Common myeloid progenitor, CD34-positive (primary cell): Measurements from ENCODE around the gene NCBP3.

ENCODE experiments used
- CTCF ChIA-PET: fragments of 350-600 bp; sonication (Branson Sonifier 250); formaldehyde crosslinking; loops from one replicate; lab custom pipeline; 2021; ENCODE audit warnings: antibody characterized with exemption; lab: Charles Lee
- POLR2A ChIA-PET: fragments of 350-600 bp; sonication (Branson Sonifier 250); formaldehyde crosslinking; loops from one replicate; lab custom pipeline; 2021; ENCODE audit warnings: antibody characterized with exemption; lab: Charles Lee
- DNase-seq, 3 donors: peaks; one replicate each; pipeline versions ENCODE4 v3.0.0 to v3.0.0-alpha.2; 2013
- H3K27ac ChIP-seq, 2 experiments: 1 replicate in 1 of 2; 2 replicates in 1 of 2; pipeline ENCODE4 v1.7.0; 2013; ENCODE audit warnings: inconsistent platforms in 2 of 2, low read length in 2 of 2, mild to moderate bottlenecking in 2 of 2, low read depth in 1 of 2, moderate library complexity in 1 of 2; ENCODE audit not compliant: severe bottlenecking in 2 of 2, insufficient read depth in 1 of 2, poor library complexity in 1 of 2
- H3K27me3 ChIP-seq, 5 experiments: replicated peaks in 2 of 5; 1 replicate in 3 of 5; 2 replicates in 2 of 5; pipeline versions ENCODE4 v1.6.1 to v1.7.0; 2013; ENCODE audit warnings: low read length in 4 of 5, mild to moderate bottlenecking in 2 of 5, moderate library complexity in 2 of 5, inconsistent platforms in 1 of 5; ENCODE audit not compliant: insufficient read depth in 5 of 5, control insufficient read depth in 4 of 5
- H3K36me3 ChIP-seq, 4 experiments: 1 replicate in 2 of 4; 2 replicates in 2 of 4; pipeline versions ENCODE4 v1.6.1 to v1.7.0; 2013; ENCODE audit warnings: low read length in 3 of 4, control low read depth in 1 of 4, mild to moderate bottlenecking in 1 of 4; ENCODE audit not compliant: control insufficient read depth in 4 of 4, insufficient read depth in 4 of 4
- H3K4me1 ChIP-seq, 4 experiments: 1 replicate in 3 of 4; 2 replicates in 1 of 4; pipeline versions ENCODE4 v1.6.1 to v1.7.1; 2013; ENCODE audit warnings: low read length in 3 of 4, mild to moderate bottlenecking in 3 of 4, control low read depth in 1 of 4, inconsistent platforms in 1 of 4, moderate library complexity in 1 of 4; ENCODE audit not compliant: control insufficient read depth in 4 of 4, insufficient read depth in 4 of 4; ENCODE audit errors: control extremely low read depth in 1 of 4
- H3K4me3 ChIP-seq, 7 experiments: 1 replicate in 4 of 7; 2 replicates in 3 of 7; pipeline versions ENCODE4 v1.5.1 to v1.7.0; 2013; ENCODE audit warnings: mild to moderate bottlenecking in 7 of 7, low read length in 6 of 7, moderate library complexity in 6 of 7, inconsistent platforms in 2 of 7, low read depth in 2 of 7, control low read depth in 1 of 7; ENCODE audit not compliant: insufficient read depth in 4 of 7, control insufficient read depth in 1 of 7; ENCODE audit errors: extremely low read depth in 1 of 7
- H3K9me3 ChIP-seq, 5 experiments: 1 replicate in 4 of 5; 2 replicates in 1 of 5; pipeline versions ENCODE4 v1.6.1 to v1.7.1; 2013; ENCODE audit warnings: low read length in 4 of 5, mild to moderate bottlenecking in 2 of 5, inconsistent platforms in 1 of 5, low read depth in 1 of 5, moderate library complexity in 1 of 5; ENCODE audit not compliant: control insufficient read depth in 4 of 5, insufficient read depth in 2 of 5; ENCODE audit errors: control extremely low read depth in 1 of 5
- WGBS: methylation state at CpG from one replicate; pipeline ENCODE4 v1.1.5; 2013; ENCODE audit not compliant: insufficient coverage; 5-methylcytosine and 5-hydroxymethylcytosine counted together

NCBP3 gene

DNA sequence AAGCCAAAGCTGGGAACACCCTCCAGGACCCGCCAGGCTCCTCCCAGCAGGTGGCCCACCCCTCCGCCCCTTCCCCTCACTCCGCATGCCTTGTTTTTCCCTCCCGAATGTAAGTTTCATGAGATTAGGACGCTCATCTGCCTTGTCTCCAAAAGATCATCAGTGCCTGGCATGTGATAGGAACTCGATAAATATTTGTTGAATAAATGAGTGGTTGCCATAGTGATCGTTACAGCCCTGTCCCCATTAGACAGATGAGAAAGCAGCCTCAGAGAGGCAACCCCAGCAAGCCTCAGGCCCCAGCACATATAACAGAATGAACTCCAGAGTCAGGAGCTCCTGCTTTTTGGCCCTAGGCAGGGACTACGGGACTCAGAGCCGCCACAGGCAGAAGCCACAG is 41.8 kb upstream of the NCBP3 start:
- Histone ChIP-seq H3K4me3 (no peak overlapping the region), H3K27me3 (no peaks in the 10 kb centered on the region), H3K9me3 (no peaks in the 10 kb centered on the region), H3K4me1 (peaks cover 0 to 27% (median 27%) of the 10 kb centered on the region in 4 experiments), H3K36me3 (peaks cover 0 to 5% (median 2%) of the 10 kb centered on the region in 4 experiments), H3K27ac (no peak overlapping the region)
- 93% methylated on average over 4 of the region's 9 CpGs for WGBS
- CTCF ChIA-PET, result no interaction called here
- no peak for DNase-seq
- POLR2A ChIA-PET, result no interaction called here

DNA sequence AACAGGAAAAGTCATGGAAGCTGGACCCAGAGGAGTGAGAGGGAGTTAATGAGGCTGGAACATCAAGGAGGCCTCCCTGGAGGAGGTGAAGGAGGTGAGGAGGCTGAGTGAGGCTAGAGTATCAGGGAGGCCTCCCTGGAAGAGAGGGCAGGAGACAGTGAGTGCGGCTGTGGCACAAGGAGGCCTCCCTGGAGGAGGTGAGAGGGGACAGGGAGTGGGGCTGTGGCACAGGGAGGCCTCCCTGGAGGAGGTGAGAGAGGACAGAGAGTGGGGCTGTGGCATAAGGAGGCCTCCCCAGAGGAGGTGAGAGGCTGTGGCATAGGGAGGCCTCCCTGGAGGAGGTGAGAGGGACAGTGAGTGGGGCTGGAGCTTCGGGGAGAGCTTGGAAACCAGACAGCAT is 41.3 kb upstream of the NCBP3 start:
- H3K4me1 ChIP-seq, result peaks cover 0 to 24% (median 23%) of the 10 kb centered on the region in 4 experiments
- POLR2A ChIA-PET, result no interaction called here
- WGBS, result 90% methylated on average over 2 of the region's 2 CpGs
- no peak overlapping the region for H3K4me3 ChIP-seq
- DNase-seq, result no peak
- CTCF ChIA-PET, result interaction anchor here (0.6 kb wide), 1 partner anchor 1560 kb away, joined by 3 read pairs; no protein-coding TSS in a partner anchor
- no peaks in the 10 kb centered on the region for H3K27me3 ChIP-seq
- no peak overlapping the region for H3K27ac ChIP-seq
- H3K9me3 ChIP-seq, result no peaks in the 10 kb centered on the region
- H3K36me3 ChIP-seq, result peaks cover 0 to 5% (median 2%) of the 10 kb centered on the region in 4 experiments

DNA sequence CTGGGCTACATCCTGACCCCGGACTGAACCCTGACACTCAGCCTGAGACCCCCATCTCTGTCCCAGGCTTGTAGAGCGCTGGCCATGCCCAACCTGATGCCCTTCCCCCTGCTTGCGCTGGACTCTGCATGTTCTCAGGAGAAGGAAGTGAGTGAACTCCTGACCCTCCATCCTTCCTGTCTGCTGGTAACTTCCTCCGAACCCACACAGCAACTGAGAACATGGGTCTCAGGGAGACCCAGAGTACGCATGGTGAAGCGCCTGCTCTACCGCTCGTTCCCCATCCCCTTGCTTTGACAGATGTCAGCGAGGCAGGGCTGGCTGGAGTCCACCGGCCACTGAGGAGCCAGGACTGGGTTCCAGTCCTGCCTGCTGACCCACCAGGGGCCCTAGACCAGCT is 40.7 kb upstream of the NCBP3 start:
- no peak overlapping the region for H3K27ac ChIP-seq
- ChIA-PET POLR2A (no interaction called here), CTCF (interaction anchor here (0.6 kb wide), 2 partner anchors 195 to 1560 kb away, joined by 3 read pairs; no protein-coding TSS in a partner anchor)
- peaks cover 0 to 8% (median 3%) of the 10 kb centered on the region in 4 experiments for H3K36me3 ChIP-seq
- 19% methylated on average over 10 of the region's 10 CpGs for WGBS
- H3K4me1 ChIP-seq, result peaks cover 0 to 18% (median 17%) of the 10 kb centered on the region in 4 experiments
- H3K4me3 ChIP-seq, result peak overlapping the region in 2 of 7 experiments; percentile 5 to 34
- no peaks in the 10 kb centered on the region for H3K27me3 ChIP-seq
- no peak for DNase-seq
- H3K9me3 ChIP-seq, result no peaks in the 10 kb centered on the region

DNA sequence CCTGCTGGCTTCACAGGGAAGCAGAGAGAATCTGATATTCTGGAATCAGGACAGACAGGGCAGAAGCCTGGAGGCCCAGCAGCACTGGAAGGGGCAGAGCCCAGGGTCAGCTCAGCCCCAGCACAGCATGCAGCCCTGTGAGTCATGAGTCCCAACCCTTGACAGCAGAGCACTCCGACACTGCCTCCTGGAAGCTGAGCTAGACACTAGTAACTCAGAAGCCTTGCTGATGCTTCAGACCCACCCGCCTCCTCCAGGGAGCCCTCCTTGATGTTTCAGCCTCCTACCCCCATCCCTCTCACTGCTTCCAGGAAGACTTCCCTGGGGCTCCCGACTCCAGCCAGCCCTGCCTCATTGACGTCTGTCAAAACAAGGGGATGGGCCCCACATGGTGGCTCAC is 39.9 kb upstream of the NCBP3 start:
- Histone ChIP-seq H3K4me3 (no peak overlapping the region), H3K36me3 (peaks cover 0 to 8% (median 3%) of the 10 kb centered on the region in 4 experiments), H3K9me3 (no peaks in the 10 kb centered on the region), H3K4me1 (peaks cover 0 to 13% (median 12%) of the 10 kb centered on the region in 4 experiments), H3K27ac (no peak overlapping the region), H3K27me3 (no peaks in the 10 kb centered on the region)
- DNase-seq, result no peak
- ChIA-PET CTCF (interaction anchor here (1.5 kb wide), 1 partner anchor 28 kb away, joined by 3 read pairs; no protein-coding TSS in a partner anchor), POLR2A (no interaction called here)
- WGBS, result 88% methylated on average over 3 of the region's 4 CpGs

DNA sequence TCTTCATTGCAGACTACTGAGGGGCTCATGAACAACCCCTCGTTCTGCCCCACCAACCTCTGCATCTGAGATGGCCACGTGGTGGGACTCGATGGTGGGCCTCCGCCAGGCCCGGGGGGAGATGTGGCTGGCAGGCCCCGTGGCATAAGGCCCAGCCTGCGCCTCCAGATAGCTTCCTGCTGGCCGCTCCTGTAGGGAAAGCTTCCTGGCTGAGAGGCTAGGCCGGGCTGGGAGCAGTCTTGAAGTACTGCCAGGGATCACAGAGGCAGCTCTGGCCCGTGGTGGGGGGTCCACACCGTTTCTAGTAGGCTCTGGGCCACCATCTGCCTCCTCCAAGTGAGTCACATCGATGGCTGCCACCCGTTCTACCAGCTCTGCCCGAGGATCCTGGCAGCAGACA is 39.2 kb upstream of the NCBP3 start:
- no peak overlapping the region for H3K4me3 ChIP-seq
- no peaks in the 10 kb centered on the region for H3K9me3 ChIP-seq
- no peak overlapping the region for H3K27ac ChIP-seq
- DNase-seq, result no peak
- ChIA-PET CTCF (interaction anchor here (0.9 to 1.6 kb wide), 4 partner anchors 20 to 42 kb away, joined by 3 to 6 read pairs (median 4); no protein-coding TSS in a partner anchor), POLR2A (no interaction called here)
- peaks cover 0 to 13% (median 12%) of the 10 kb centered on the region in 4 experiments for H3K4me1 ChIP-seq
- 95% methylated on average over 14 of the region's 14 CpGs for WGBS
- peaks cover 0 to 8% (median 3%) of the 10 kb centered on the region in 4 experiments for H3K36me3 ChIP-seq
- no peaks in the 10 kb centered on the region for H3K27me3 ChIP-seq

DNA sequence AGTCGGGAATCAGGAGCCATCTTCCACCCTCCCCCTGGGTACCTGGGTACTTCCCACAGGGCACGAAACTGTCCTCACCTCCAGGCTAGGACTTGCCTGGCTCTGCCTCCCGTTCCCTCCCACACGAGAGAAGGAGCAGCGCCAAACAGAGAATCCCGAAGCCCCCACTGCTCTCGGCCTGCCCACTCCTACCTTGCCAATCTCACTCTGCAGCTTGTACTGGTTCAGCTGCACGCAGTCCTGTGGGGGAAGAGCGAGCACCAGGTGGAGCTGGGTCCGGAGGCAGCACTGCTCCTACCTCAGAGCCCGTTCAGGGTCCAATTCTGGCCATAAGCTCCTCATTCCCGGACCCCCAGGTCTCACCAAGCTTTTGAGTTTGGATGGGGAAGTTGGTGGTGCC is 38.1 kb upstream of the NCBP3 start:
- CTCF ChIA-PET, result interaction anchor here (0.5 to 1.6 kb wide), 6 partner anchors 11 to 128 kb away, joined by 3 to 6 read pairs (median 4); partner anchors contain the start of gene P2RX1

DNA sequence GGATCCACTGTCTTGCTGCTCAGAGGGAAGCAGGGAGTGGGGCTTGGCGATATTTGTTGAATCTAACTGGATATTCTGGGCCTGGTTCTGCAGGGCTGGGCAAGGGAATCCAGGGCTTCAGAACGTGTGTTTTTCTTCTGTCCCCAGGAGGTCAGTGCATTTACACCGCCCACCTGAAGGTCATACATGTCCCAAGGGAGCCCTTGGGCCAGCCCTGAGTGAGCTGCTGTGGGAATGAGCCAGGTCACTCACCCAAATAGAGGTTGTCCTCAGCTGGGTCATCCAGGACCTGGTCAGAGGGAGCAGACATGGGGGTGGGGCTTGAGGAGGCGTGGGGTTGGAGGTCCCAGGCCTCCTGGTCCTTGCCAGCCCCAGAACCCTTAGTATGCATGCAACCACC is 36.2 kb upstream of the NCBP3 start:
- DNase-seq, result no peak
- CTCF ChIA-PET, result no interaction called here
- Histone ChIP-seq H3K27ac (no peak overlapping the region), H3K36me3 (peaks cover 0 to 8% (median 3%) of the 10 kb centered on the region in 4 experiments), H3K27me3 (no peaks in the 10 kb centered on the region), H3K9me3 (no peaks in the 10 kb centered on the region), H3K4me3 (no peak overlapping the region), H3K4me1 (peaks cover 0 to 10% (median 9%) of the 10 kb centered on the region in 4 experiments)
- POLR2A ChIA-PET, result no interaction called here
- 97% methylated on average over 3 of the region's 4 CpGs for WGBS

More for the DNA sequence above, 38.1 kb upstream of the NCBP3 start:
- no peaks in the 10 kb centered on the region for H3K9me3 ChIP-seq
- POLR2A ChIA-PET, result no interaction called here
- 93% methylated on average over 12 of the region's 12 CpGs for WGBS
- no peak overlapping the region for H3K4me3 ChIP-seq
- no peak for DNase-seq
- H3K36me3 ChIP-seq, result peaks cover 0 to 8% (median 3%) of the 10 kb centered on the region in 4 experiments
- no peaks in the 10 kb centered on the region for H3K27me3 ChIP-seq
- no peak overlapping the region for H3K27ac ChIP-seq
- peaks cover 0 to 13% (median 12%) of the 10 kb centered on the region in 4 experiments for H3K4me1 ChIP-seq
